Measurements from ENCODE around the gene LRP1.

The LRP1 gene

GRCh38 chr12:57196956-57197355, 68.7 kb downstream of the LRP1 start:
- no peak for DNase-seq

GRCh38 chr12:57198329-57198728, 70.0 kb downstream of the LRP1 start:
- no peak for DNase-seq

- no peak for DNase-seq
Measured at GRCh38 chr12:57199191-57199590, 70.9 kb downstream of the LRP1 start.

- no peak for DNase-seq
Measured at GRCh38 chr12:57200497-57200896, 72.2 kb downstream of the LRP1 start.

GRCh38 chr12:57201219-57201618, 72.9 kb downstream of the LRP1 start:
- DNase-seq: no peak

GRCh38 chr12:57201631-57202030, 73.3 kb downstream of the LRP1 start:
- no peak for DNase-seq

GRCh38 chr12:57202321-57202720, 74.0 kb downstream of the LRP1 start:
- DNase-seq: no peak

GRCh38 chr12:57203201-57203600, 74.9 kb downstream of the LRP1 start:
- DNase-seq: no peak

- no peak for DNase-seq
Measured at GRCh38 chr12:57203791-57204190, 75.5 kb downstream of the LRP1 start.

GRCh38 chr12:57204454-57204853, 76.2 kb downstream of the LRP1 start:
- DNase-seq: no peak

GRCh38 chr12:57205186-57205585, 76.9 kb downstream of the LRP1 start:
- DNase-seq: no peak

- DNase-seq: no peak
Measured at GRCh38 chr12:57205931-57206330, 77.6 kb downstream of the LRP1 start.

- DNase-seq: no peak
Measured at GRCh38 chr12:57207731-57208630, 79.7 kb downstream of the LRP1 start.

- no peak for DNase-seq
Measured at GRCh38 chr12:57208631-57209282, 80.5 kb downstream of the LRP1 start.

- no peak for DNase-seq
Measured at GRCh38 chr12:57209916-57210315, 81.6 kb downstream of the LRP1 start.

GRCh38 chr12:57210461-57210860, 82.2 kb downstream of the LRP1 start:
- DNase-seq: no peak

- peak in 1 of 2 experiments; percentile 47 for DNase-seq
Measured at GRCh38 chr12:57210926-57211692, 82.8 kb downstream of the LRP1 start.

- no peak for DNase-seq
Measured at GRCh38 chr12:57211791-57212700, 83.8 kb downstream of the LRP1 start.

GRCh38 chr12:57212701-57213057, 84.4 kb downstream of the LRP1 start:
- no peak for DNase-seq

GRCh38 chr12:57213058-57213715, 84.9 kb downstream of the LRP1 start:
- DNase-seq: peak; percentile 40 to 82

- DNase-seq: no peak
Measured at GRCh38 chr12:57213763-57214397, 85.6 kb downstream of the LRP1 start.
